Transverse colon (tissue), 4 donors: ENCODE results near the gene ABHD15. TPM values are rescaled to one million over a fixed set of nuclear protein-coding genes. Genes with fewer than 3 reads are reported as not detected.
A peak's percentile ranks its signal among the peaks of the same experiment; 100 is the strongest.

Experiments
- DNase-seq: peaks from one replicate; pipeline ENCODE4 v3.0.0-alpha.2; 2019
- H3K27ac ChIP-seq, 4 donors: fragments of 200-600 bp; sonication (generic); 2 replicates each; pipeline ENCODE4 v1.5.1; 2016 to 2018; ENCODE audit warnings: inconsistent platforms in 4 of 4
- H3K27me3 ChIP-seq: fragments of 200-600 bp; sonication (generic); 2 replicates; pipeline ENCODE4 v1.5.1; 2017; ENCODE audit warnings: inconsistent platforms
- H3K36me3 ChIP-seq, 4 donors: fragments of 200-600 bp; sonication (generic); 2 replicates each; pipeline ENCODE4 v1.5.1; 2017 to 2019; ENCODE audit warnings: inconsistent platforms in 4 of 4
- H3K4me1 ChIP-seq, 4 donors: fragments of 200-600 bp; sonication (generic); 2 replicates each; pipeline ENCODE4 v1.5.1; 2017 to 2020; ENCODE audit warnings: inconsistent platforms in 4 of 4
- H3K4me3 ChIP-seq, 4 donors: fragments of 200-600 bp; sonication (generic); 1 replicate in 1 of 4; 2 replicates in 3 of 4; pipeline versions ENCODE4 v1.5.1 to v1.6.1; 2017 to 2019; ENCODE audit warnings: inconsistent platforms in 4 of 4
- H3K9me3 ChIP-seq, 2 donors: fragments of 200-600 bp; sonication (generic); 2 replicates each; pipeline ENCODE4 v1.5.1; 2017 to 2019; ENCODE audit warnings: inconsistent platforms in 2 of 2
- CTCF ChIP-seq, 5 experiments: fragments of 200-600 bp in 3 of 5; fragments of 450-650 bp in 2 of 5; sonication (generic) in 3 of 5; IDR thresholded peaks; 1 replicate in 2 of 5; 2 replicates in 3 of 5; pipeline ENCODE4 v1.5.1; 2016 to 2017; ENCODE audit warnings: antibody characterized with exemption in 5 of 5, inconsistent platforms in 3 of 5, mild to moderate bottlenecking in 2 of 5, moderate library complexity in 1 of 5
- EP300 ChIP-seq: sonication (generic); formaldehyde crosslinking; IDR thresholded peaks from one replicate; pipeline ENCODE4 v1.6.1; 2017; ENCODE audit warnings: antibody characterized with exemption, low read depth
- POLR2A ChIP-seq: fragments of 450-650 bp; IDR thresholded peaks from one replicate; pipeline ENCODE4 v1.6.1; 2016; ENCODE audit warnings: antibody characterized with exemption, mild to moderate bottlenecking, moderate library complexity
- POLR2AphosphoS5 ChIP-seq, 3 donors: sonication (generic); formaldehyde crosslinking; IDR thresholded peaks; one replicate each; pipeline ENCODE4 v1.6.1; 2016; ENCODE audit warnings: antibody characterized with exemption in 3 of 3
- WGBS, 2 donors: methylation state at CpG; one replicate each; pipeline ENCODE4 v1.1.5; 2018; ENCODE audit warnings: low coverage in 1 of 2; 5-methylcytosine and 5-hydroxymethylcytosine counted together
- in situ Hi-C, 4 donors: fragments of 200-750 bp; cut with MboI; loops; one replicate each; pipeline versions ENCODE4 v1.15.0 to v1.15.1; 2017; ENCODE audit warnings: low sequenced_read_pairs in 3 of 4, low pct_ligation_motif_present in 1 of 4, low pct_unique_long_range_greater_than_20kb in 1 of 4
- intact Hi-C: fragments of 100-400 bp; cut with DNase I; formaldehyde crosslinking; loops from one replicate; pipeline ENCODE4 v1.15.1; 2023; ENCODE audit warnings: low total_unique reads
- total RNA-seq, 4 donors: library from RNA; depleted of rRNA; stranded (reverse); fragments of >200 nt; gene quantifications; one replicate each; pipeline ENCODE4 v1.1.0, GENCODE V29; 2016

The ABHD15 gene
- total RNA-seq, 4 donors from 2014 or later: 18.7 to 38.0 (median 24.6) TPM

GRCh38 chr17:29612404-29613280, 45.8 kb upstream of the ABHD15 start:
- Histone ChIP-seq H3K36me3 (no peaks in the 10 kb centered on the region), H3K4me3 (peak overlapping the region in 2 of 4 donors; percentile 23 to 39), H3K4me1 (peaks cover 36 to 47% (median 45%) of the 10 kb centered on the region in 4 donors), H3K9me3 (no peaks in the 10 kb centered on the region), H3K27me3 (peaks cover 18% of the 10 kb centered on the region), H3K27ac (no peak overlapping the region)
- WGBS, 2 donors: 83% methylated on average over 64 of the region's 85 CpGs; no CpG with 5 or more reads in 1 of the 2 donors
- in situ Hi-C loops: loop anchor here in 1 of 4 donors (25.0 kb wide), 1 partner anchor 325 kb away; the partner anchor contains the start of genes EFCAB5 and SSH2
- intact Hi-C loops: no loop called here
- DNase-seq: no peak
- TF ChIP-seq EP300 (no peak), CTCF (IDR thresholded peaks at IDR 0.05) (no peak), POLR2AphosphoS5 (IDR thresholded peaks at IDR 0.05) (no peak), POLR2A (no peak)

GRCh38 chr17:29612094-29612403, 45.2 kb upstream of the ABHD15 start:
- no peak overlapping the region for H3K4me3 ChIP-seq
- H3K4me1 ChIP-seq: peaks cover 30 to 42% (median 39%) of the 10 kb centered on the region in 4 donors
- H3K9me3 ChIP-seq: no peaks in the 10 kb centered on the region
- 100% methylated on average over 5 of the region's 12 CpGs; no CpG with 5 or more reads in 1 of the 2 donors for WGBS, 2 donors
- no peaks in the 10 kb centered on the region for H3K36me3 ChIP-seq
- TF ChIP-seq EP300 (no peak), CTCF (IDR thresholded peaks at IDR 0.05) (no peak), POLR2A (no peak), POLR2AphosphoS5 (IDR thresholded peaks at IDR 0.05) (no peak)
- in situ Hi-C loops (loop anchor here in 1 of 4 donors (25.0 kb wide), 1 partner anchor 325 kb away; the partner anchor contains the start of genes EFCAB5 and SSH2), intact Hi-C loops (no loop called here)
- no peak for DNase-seq
- H3K27me3 ChIP-seq: peaks cover 18% of the 10 kb centered on the region
- H3K27ac ChIP-seq: no peak overlapping the region

GRCh38 chr17:29611351-29612093, 44.7 kb upstream of the ABHD15 start:
- Histone ChIP-seq H3K36me3 (no peaks in the 10 kb centered on the region), H3K4me3 (no peak overlapping the region), H3K27me3 (peaks cover 14% of the 10 kb centered on the region), H3K9me3 (no peaks in the 10 kb centered on the region), H3K4me1 (peaks cover 24 to 36% (median 34%) of the 10 kb centered on the region in 4 donors), H3K27ac (no peak overlapping the region)
- DNase-seq: no peak
- in situ Hi-C loops (loop anchor here in 1 of 4 donors (25.0 kb wide), 1 partner anchor 326 kb away; the partner anchor contains the start of genes EFCAB5 and SSH2), intact Hi-C loops (no loop called here)
- TF ChIP-seq POLR2A (no peak), POLR2AphosphoS5 (IDR thresholded peaks at IDR 0.05) (no peak), EP300 (no peak), CTCF (IDR thresholded peaks at IDR 0.05) (no peak)
- WGBS, 2 donors: 94% methylated on average over 11 of the region's 11 CpGs; no CpG with 5 or more reads in 1 of the 2 donors

GRCh38 chr17:29610395-29610794, 43.6 kb upstream of the ABHD15 start:
- WGBS, 2 donors: 86 to 93% methylated on average over 3 of the region's 3 CpGs
- H3K36me3 ChIP-seq: no peaks in the 10 kb centered on the region
- in situ Hi-C loops (loop anchor here in 1 of 4 donors (25.0 kb wide), 1 partner anchor 327 kb away; the partner anchor contains the start of genes EFCAB5 and SSH2), intact Hi-C loops (no loop called here)
- DNase-seq: no peak
- peaks cover 16 to 26% (median 23%) of the 10 kb centered on the region in 4 donors for H3K4me1 ChIP-seq
- peaks cover 5% of the 10 kb centered on the region for H3K27me3 ChIP-seq
- H3K27ac ChIP-seq: no peak overlapping the region
- no peak overlapping the region for H3K4me3 ChIP-seq
- TF ChIP-seq EP300: no peak
- TF ChIP-seq CTCF (IDR thresholded peaks at IDR 0.05): no peak
- TF ChIP-seq POLR2AphosphoS5 (IDR thresholded peaks at IDR 0.05): no peak
- no peak for TF ChIP-seq POLR2A
- H3K9me3 ChIP-seq: no peaks in the 10 kb centered on the region
